NB4 (cell line): ENCODE data around the gene TREML1.

Source experiments
- DNase-seq: peaks from one replicate; pipeline ENCODE4 v3.0.0; 2010; ENCODE audit warnings: low read depth
- H3K4me3 ChIP-seq: one replicate; pipeline ENCODE4 v1.5.1; 2011; ENCODE audit warnings: mild to moderate bottlenecking, low read depth, low read length, moderate library complexity
- MAX ChIP-seq: IDR thresholded peaks from 2 replicates; pipeline ENCODE4 v1.6.1; 2011; ENCODE audit warnings: low read depth, low read length
- MYC ChIP-seq: IDR thresholded peaks from 2 replicates; pipeline ENCODE4 v1.6.1; 2011; ENCODE audit warnings: low read depth, low read length
- POLR2A ChIP-seq: IDR thresholded peaks from 2 replicates; pipeline ENCODE4 v1.6.1; 2011; ENCODE audit warnings: mild to moderate bottlenecking; ENCODE audit not compliant: insufficient read length; ENCODE audit errors: extremely low read depth
- TF ChIP-seq, protein P1 (sequence below): IDR thresholded peaks from one replicate; pipeline ENCODE4 v1.5.1; 2012; ENCODE audit warnings: low read depth, low read length

The TREML1 gene

DNA sequence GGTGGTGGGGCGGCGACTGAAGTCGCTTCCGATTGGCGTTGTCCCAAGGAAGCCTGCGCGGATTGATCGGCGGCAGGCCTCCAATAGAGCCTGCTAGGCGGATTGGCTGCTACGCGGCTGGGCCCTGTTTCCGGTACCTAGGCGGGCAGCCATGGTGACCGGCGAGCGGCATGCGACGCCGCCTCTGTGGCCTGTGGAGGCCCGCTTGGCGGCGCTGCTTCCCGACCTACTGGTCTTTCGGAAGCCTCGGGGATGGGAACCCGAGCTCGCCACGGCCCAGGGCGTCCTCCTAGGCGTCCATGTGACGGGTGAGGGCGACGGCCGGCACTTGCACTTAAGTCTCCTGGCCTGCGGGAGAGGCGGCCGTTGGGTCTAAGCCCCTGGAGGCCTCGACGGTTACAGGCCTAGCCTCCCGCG is 53.3 kb downstream of the TREML1 start:
- DNase-seq = no peak
- TF ChIP-seq POLR2A = no peak
- TF ChIP-seq, protein P1, sequence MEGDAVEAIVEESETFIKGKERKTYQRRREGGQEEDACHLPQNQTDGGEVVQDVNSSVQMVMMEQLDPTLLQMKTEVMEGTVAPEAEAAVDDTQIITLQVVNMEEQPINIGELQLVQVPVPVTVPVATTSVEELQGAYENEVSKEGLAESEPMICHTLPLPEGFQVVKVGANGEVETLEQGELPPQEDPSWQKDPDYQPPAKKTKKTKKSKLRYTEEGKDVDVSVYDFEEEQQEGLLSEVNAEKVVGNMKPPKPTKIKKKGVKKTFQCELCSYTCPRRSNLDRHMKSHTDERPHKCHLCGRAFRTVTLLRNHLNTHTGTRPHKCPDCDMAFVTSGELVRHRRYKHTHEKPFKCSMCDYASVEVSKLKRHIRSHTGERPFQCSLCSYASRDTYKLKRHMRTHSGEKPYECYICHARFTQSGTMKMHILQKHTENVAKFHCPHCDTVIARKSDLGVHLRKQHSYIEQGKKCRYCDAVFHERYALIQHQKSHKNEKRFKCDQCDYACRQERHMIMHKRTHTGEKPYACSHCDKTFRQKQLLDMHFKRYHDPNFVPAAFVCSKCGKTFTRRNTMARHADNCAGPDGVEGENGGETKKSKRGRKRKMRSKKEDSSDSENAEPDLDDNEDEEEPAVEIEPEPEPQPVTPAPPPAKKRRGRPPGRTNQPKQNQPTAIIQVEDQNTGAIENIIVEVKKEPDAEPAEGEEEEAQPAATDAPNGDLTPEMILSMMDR = no peak
- TF ChIP-seq MYC = no peak
- TF ChIP-seq MAX = no peak
- no peak overlapping the region for H3K4me3 ChIP-seq
